T-helper 1 cell treated with Interleukin-12 subunit alpha and Interleukin-12 subunit beta and Interleukin-4 antibody, amounts not matched to agents 30 μg/mL and 1 μg/mL, for 36 hours (primary cell): ENCODE results near the gene KMT2A.
A peak's percentile ranks its signal among the peaks of the same experiment; 100 is the strongest.
"Not testable (repeated sequence)": the region's sequence is repeated elsewhere in the genome, so short reads cannot be mapped to it uniquely, and the experiment has no call there.

Experiments used
- H3K27ac Mint-ChIP-seq: one replicate; pipeline ENCODE4 v1.8.0; 2021; ENCODE audit warnings: mild to moderate bottlenecking, mixed read lengths
- H3K27me3 Mint-ChIP-seq: one replicate; pipeline ENCODE4 v1.8.0; 2021; ENCODE audit warnings: low read depth, mixed read lengths
- H3K36me3 Mint-ChIP-seq: one replicate; pipeline ENCODE4 v1.8.0; 2021; ENCODE audit warnings: low read depth, mixed read lengths
- H3K4me1 Mint-ChIP-seq: one replicate; pipeline ENCODE4 v1.8.0; 2021; ENCODE audit warnings: low read depth, mixed read lengths
- H3K4me3 Mint-ChIP-seq: one replicate; pipeline ENCODE4 v1.8.0; 2021; ENCODE audit warnings: mild to moderate bottlenecking, moderate library complexity, mixed read lengths
- H3K9me3 Mint-ChIP-seq: one replicate; pipeline ENCODE4 v1.8.0; 2021; ENCODE audit warnings: mixed read lengths

The KMT2A gene

DNA sequence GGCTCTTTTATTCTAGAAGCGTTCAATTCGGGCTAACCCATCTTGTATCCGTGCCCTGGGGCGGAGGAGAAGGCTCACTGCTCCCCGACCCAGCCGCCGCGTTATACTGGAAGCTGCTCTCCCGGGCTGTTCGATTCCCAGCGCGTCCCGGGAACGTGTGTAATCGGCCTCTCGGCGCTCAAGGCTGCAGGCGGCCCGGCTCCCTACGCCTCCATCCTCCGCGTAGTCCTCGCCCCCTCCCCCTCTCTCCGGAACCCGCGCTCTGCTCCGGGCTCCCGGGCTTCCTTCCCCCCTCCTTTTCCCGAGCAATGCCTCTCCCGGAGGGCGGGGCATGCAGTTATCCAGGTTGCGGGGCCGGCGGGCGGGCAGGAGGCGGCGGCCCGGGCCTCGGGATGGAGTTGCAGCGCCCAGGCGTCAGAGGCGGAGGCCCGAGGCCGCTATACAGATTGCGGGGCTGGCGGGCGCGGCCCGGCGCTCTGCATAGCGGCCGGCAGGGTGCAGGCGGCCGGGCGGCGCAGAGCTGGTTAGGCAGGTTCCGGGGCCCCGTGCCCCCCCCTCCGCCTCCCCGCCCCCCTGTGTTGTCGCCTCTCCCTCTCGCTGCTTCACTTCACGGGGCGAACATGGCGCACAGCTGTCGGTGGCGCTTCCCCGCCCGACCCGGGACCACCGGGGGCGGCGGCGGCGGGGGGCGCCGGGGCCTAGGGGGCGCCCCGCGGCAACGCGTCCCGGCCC, at the start of gene KMT2A:
TSS of gene KMT2A (plus strand) at position 600 of the 732 bp plus-strand sequence. CDS start at position 621, 21 bp downstream.
- Mint-ChIP-seq H3K27me3 (peaks cover 13% of the 10 kb centered on the region), H3K9me3 (no peaks in the 10 kb centered on the region), H3K36me3 (peaks cover 13% of the 10 kb centered on the region), H3K4me3 (peak within 1 kb of the TSS; percentile 93), H3K4me1 (peaks cover 40% of the 10 kb centered on the region), H3K27ac (peak within 1 kb of the TSS; percentile 92)

GRCh38 chr11:118396097-118396501, 40.2 kb upstream of the KMT2A start:
- Mint-ChIP-seq H3K27ac (peak overlapping the region; percentile 95), H3K36me3 (peaks cover 39% of the 10 kb centered on the region), H3K4me3 (peak overlapping the region; percentile 74), H3K27me3 (no peaks in the 10 kb centered on the region), H3K9me3 (no peaks in the 10 kb centered on the region), H3K4me1 (peaks cover 56% of the 10 kb centered on the region)

- H3K27me3 Mint-ChIP-seq = no peaks in the 10 kb centered on the region
- H3K27ac Mint-ChIP-seq = peak overlapping the region; percentile 78
- H3K4me1 Mint-ChIP-seq = peaks cover 52% of the 10 kb centered on the region
- peak overlapping the region; percentile 11 for H3K4me3 Mint-ChIP-seq
- peaks cover 38% of the 10 kb centered on the region for H3K36me3 Mint-ChIP-seq
- no peaks in the 10 kb centered on the region for H3K9me3 Mint-ChIP-seq
Measured at GRCh38 chr11:118397448-118397847, 38.8 kb upstream of the KMT2A start.

- Mint-ChIP-seq H3K4me1 (peaks cover 51% of the 10 kb centered on the region), H3K9me3 (no peaks in the 10 kb centered on the region), H3K4me3 (peak overlapping the region; percentile 92), H3K27ac (peak overlapping the region; percentile 98), H3K36me3 (peaks cover 37% of the 10 kb centered on the region), H3K27me3 (no peaks in the 10 kb centered on the region)
Measured at GRCh38 chr11:118398791-118399559, 37.3 kb upstream of the KMT2A start.

DNA sequence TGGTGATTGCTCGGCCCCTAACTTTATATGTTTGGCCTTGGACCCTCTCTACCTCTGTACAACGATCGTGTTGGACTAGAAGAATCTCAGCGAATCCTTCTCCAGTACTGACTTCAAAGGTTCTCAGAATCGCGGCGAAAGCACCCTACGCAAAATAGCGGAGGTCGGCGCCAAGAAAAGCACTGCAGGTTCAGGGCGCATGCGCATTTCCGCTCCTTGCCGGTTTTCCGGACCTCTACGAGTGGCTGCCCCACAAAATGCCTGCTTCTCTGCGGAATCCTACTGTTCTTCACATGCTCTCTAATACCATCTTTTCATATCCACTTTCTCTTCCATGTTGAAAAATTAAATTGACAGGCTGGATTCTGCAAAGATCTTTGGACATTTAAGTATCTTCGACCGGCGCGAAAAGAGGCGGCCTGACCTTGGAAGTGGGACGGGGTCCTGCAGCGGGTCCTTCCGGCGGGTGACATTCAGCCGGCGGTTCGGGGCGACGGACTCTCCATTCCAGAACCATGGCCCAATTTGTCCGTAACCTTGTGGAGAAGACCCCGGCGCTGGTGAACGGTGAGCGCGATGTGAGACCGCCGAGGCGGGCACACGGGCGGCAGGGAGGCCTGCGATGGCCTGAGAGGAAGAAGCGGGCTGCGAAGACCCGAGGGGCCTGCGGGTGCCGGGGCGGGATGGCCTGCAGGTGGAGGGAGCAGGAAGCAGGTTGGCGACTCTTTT, 35.0 kb upstream of the KMT2A start, which contains the start of gene ATP5MG:
TSS of gene ATP5MG (plus strand) at position 456 of the 729 bp plus-strand sequence. CDS start at position 516, 60 bp downstream.
- Mint-ChIP-seq H3K27ac (peak within 1 kb of the TSS; percentile 98), H3K36me3 (peaks cover 34% of the 10 kb centered on the region), H3K9me3 (no peaks in the 10 kb centered on the region), H3K27me3 (no peaks in the 10 kb centered on the region), H3K4me3 (peak within 1 kb of the TSS; percentile 92), H3K4me1 (peaks cover 56% of the 10 kb centered on the region)

GRCh38 chr11:118401880-118402590, 34.3 kb upstream of the KMT2A start:
- Mint-ChIP-seq H3K36me3 (peaks cover 30% of the 10 kb centered on the region), H3K9me3 (no peaks in the 10 kb centered on the region), H3K4me3 (peak overlapping the region; percentile 92), H3K4me1 (peaks cover 51% of the 10 kb centered on the region), H3K27ac (peak overlapping the region; percentile 98), H3K27me3 (no peaks in the 10 kb centered on the region)

- Mint-ChIP-seq H3K4me1 (peaks cover 46% of the 10 kb centered on the region), H3K36me3 (peaks cover 28% of the 10 kb centered on the region), H3K27ac (peak overlapping the region; percentile 98), H3K4me3 (peak overlapping the region; percentile 92)
- not testable (repeated sequence) for H3K9me3 Mint-ChIP-seq, H3K27me3 Mint-ChIP-seq
Measured at GRCh38 chr11:118402594-118402993, 33.7 kb upstream of the KMT2A start.

- no peak overlapping the region for H3K27ac Mint-ChIP-seq
- no peaks in the 10 kb centered on the region for H3K9me3 Mint-ChIP-seq
- no peak overlapping the region for H3K4me3 Mint-ChIP-seq
- no peaks in the 10 kb centered on the region for H3K27me3 Mint-ChIP-seq
- peaks cover 35% of the 10 kb centered on the region for H3K36me3 Mint-ChIP-seq
- peaks cover 20% of the 10 kb centered on the region for H3K4me1 Mint-ChIP-seq
Measured at GRCh38 chr11:118406599-118407166, 29.6 kb upstream of the KMT2A start.

GRCh38 chr11:118410055-118410745, 26.1 kb upstream of the KMT2A start:
- peaks cover 7% of the 10 kb centered on the region for H3K4me1 Mint-ChIP-seq
- H3K4me3 Mint-ChIP-seq = no peak overlapping the region
- H3K36me3 Mint-ChIP-seq = peaks cover 23% of the 10 kb centered on the region
- no peaks in the 10 kb centered on the region for H3K9me3 Mint-ChIP-seq
- H3K27me3 Mint-ChIP-seq = no peaks in the 10 kb centered on the region
- H3K27ac Mint-ChIP-seq = no peak overlapping the region

- H3K27me3 Mint-ChIP-seq = no peaks in the 10 kb centered on the region
- H3K36me3 Mint-ChIP-seq = peaks cover 20% of the 10 kb centered on the region
- peaks cover 1% of the 10 kb centered on the region for H3K4me1 Mint-ChIP-seq
- no peak overlapping the region for H3K27ac Mint-ChIP-seq
- no peaks in the 10 kb centered on the region for H3K9me3 Mint-ChIP-seq
- no peak overlapping the region for H3K4me3 Mint-ChIP-seq
Measured at GRCh38 chr11:118411530-118411929, 24.8 kb upstream of the KMT2A start.

- peaks cover 1% of the 10 kb centered on the region for H3K4me1 Mint-ChIP-seq
- H3K27me3 Mint-ChIP-seq = no peaks in the 10 kb centered on the region
- H3K9me3 Mint-ChIP-seq = no peaks in the 10 kb centered on the region
- H3K27ac Mint-ChIP-seq = no peak overlapping the region
- peaks cover 20% of the 10 kb centered on the region for H3K36me3 Mint-ChIP-seq
- no peak overlapping the region for H3K4me3 Mint-ChIP-seq
Measured at GRCh38 chr11:118412921-118413320, 23.4 kb upstream of the KMT2A start.

GRCh38 chr11:118415062-118415738, 21.1 kb upstream of the KMT2A start:
- H3K4me1 Mint-ChIP-seq = peaks cover 2% of the 10 kb centered on the region

GRCh38 chr11:118415739-118416068, 20.6 kb upstream of the KMT2A start:
- Mint-ChIP-seq H3K27ac (no peak overlapping the region), H3K9me3 (no peaks in the 10 kb centered on the region), H3K27me3 (no peaks in the 10 kb centered on the region), H3K4me3 (no peak overlapping the region), H3K36me3 (peaks cover under 1% of the 10 kb centered on the region), H3K4me1 (peaks cover 2% of the 10 kb centered on the region)

More at GRCh38 chr11:118415062-118415738, 21.1 kb upstream of the KMT2A start:
- H3K36me3 Mint-ChIP-seq = peaks cover 4% of the 10 kb centered on the region
- no peaks in the 10 kb centered on the region for H3K27me3 Mint-ChIP-seq
- no peaks in the 10 kb centered on the region for H3K9me3 Mint-ChIP-seq
- H3K27ac Mint-ChIP-seq = no peak overlapping the region
- H3K4me3 Mint-ChIP-seq = no peak overlapping the region
